Adrenal gland (tissue), 5 donors: ENCODE measurements around the gene ADARB2.

Source experiments
- POLR2A ChIP-seq, 2 donors: fragments of 450-650 bp; IDR thresholded peaks; one replicate each; pipeline ENCODE4 v1.6.1; 2017; ENCODE audit warnings: antibody characterized with exemption in 2 of 2, mild to moderate bottlenecking in 2 of 2, moderate library complexity in 1 of 2
- TF ChIP-seq, protein P1 (sequence below), 6 experiments: fragments of 450-650 bp in 4 of 6; fragments of 200-600 bp in 2 of 6; sonication (generic) in 1 of 6; IDR thresholded peaks; 1 replicate in 5 of 6; 2 replicates in 1 of 6; pipeline versions ENCODE4 v1.5.1 to v1.8.0; 2016 to 2021; ENCODE audit warnings: antibody characterized with exemption in 6 of 6, mild to moderate bottlenecking in 2 of 6, moderate library complexity in 1 of 6
- donor health status: DM: no; HTN: no; CAD: no.

DNA sequence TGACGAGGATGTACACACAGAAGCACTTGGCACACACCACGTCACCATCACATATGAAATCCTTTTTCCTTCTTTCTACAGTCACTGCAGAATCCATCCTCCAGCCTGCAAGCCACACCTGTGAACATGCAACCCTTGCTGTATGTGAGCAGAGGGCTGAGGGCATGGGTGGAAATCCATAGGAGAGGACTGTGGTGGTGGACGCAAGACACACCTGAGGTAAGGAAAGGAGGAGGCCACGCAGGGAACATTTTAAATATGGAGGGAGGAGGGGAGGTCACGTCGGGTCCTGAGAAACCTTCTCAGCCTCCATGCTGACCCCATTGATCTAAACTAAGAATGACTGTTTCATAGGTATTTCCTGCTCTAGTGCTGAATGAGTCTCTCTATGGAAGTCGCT lies 28.6 kb downstream of the ADARB2 start:
- TF ChIP-seq, protein P1, sequence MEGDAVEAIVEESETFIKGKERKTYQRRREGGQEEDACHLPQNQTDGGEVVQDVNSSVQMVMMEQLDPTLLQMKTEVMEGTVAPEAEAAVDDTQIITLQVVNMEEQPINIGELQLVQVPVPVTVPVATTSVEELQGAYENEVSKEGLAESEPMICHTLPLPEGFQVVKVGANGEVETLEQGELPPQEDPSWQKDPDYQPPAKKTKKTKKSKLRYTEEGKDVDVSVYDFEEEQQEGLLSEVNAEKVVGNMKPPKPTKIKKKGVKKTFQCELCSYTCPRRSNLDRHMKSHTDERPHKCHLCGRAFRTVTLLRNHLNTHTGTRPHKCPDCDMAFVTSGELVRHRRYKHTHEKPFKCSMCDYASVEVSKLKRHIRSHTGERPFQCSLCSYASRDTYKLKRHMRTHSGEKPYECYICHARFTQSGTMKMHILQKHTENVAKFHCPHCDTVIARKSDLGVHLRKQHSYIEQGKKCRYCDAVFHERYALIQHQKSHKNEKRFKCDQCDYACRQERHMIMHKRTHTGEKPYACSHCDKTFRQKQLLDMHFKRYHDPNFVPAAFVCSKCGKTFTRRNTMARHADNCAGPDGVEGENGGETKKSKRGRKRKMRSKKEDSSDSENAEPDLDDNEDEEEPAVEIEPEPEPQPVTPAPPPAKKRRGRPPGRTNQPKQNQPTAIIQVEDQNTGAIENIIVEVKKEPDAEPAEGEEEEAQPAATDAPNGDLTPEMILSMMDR (IDR thresholded peaks at IDR 0.05), result no peak
- TF ChIP-seq POLR2A (IDR thresholded peaks at IDR 0.05), result no peak
